Parathyroid adenoma (tissue), 2 donors: ENCODE data around the gene PHF14.

Source experiments
- H2AFZ ChIP-seq: fragments of 300-600 bp; sonication (generic); one replicate; pipeline ENCODE4 v1.7.0; 2017; ENCODE audit warnings: antibody characterized with exemption, mild to moderate bottlenecking
- H3K27ac ChIP-seq: fragments of 300-600 bp; sonication (generic); one replicate; pipeline ENCODE4 v1.7.0; 2017
- H3K27me3 ChIP-seq: fragments of 300-600 bp; sonication (generic); one replicate; pipeline ENCODE4 v1.7.0; 2017; ENCODE audit warnings: low read length; ENCODE audit not compliant: control insufficient read depth, insufficient read depth
- H3K36me3 ChIP-seq: fragments of 300-600 bp; sonication (generic); one replicate; pipeline ENCODE4 v1.7.0; 2017; ENCODE audit warnings: low read length; ENCODE audit not compliant: control insufficient read depth, insufficient read depth
- H3K4me1 ChIP-seq: fragments of 300-600 bp; sonication (generic); one replicate; pipeline ENCODE4 v1.7.0; 2017; ENCODE audit warnings: control low read depth
- H3K4me2 ChIP-seq: fragments of 300-600 bp; sonication (generic); one replicate; pipeline ENCODE4 v1.7.0; 2017; ENCODE audit warnings: low read length
- H3K4me3 ChIP-seq: fragments of 300-600 bp; sonication (generic); one replicate; pipeline ENCODE4 v1.7.0; 2017; ENCODE audit warnings: low read depth, low read length
- H3K79me2 ChIP-seq: fragments of 300-600 bp; sonication (generic); one replicate; pipeline ENCODE4 v1.7.0; 2017; ENCODE audit warnings: control low read depth
- H3K9ac ChIP-seq: fragments of 300-600 bp; sonication (generic); one replicate; pipeline ENCODE4 v1.7.0; 2017; ENCODE audit warnings: mild to moderate bottlenecking
- H3K9me3 ChIP-seq: fragments of 300-600 bp; sonication (generic); one replicate; pipeline ENCODE4 v1.7.0; 2017; ENCODE audit warnings: low read length; ENCODE audit not compliant: control insufficient read depth
- TF ChIP-seq, protein P1 (sequence below): fragments of 300-600 bp; sonication (generic); IDR thresholded peaks from one replicate; pipeline ENCODE4 v1.7.0; 2017; ENCODE audit warnings: antibody characterized with exemption, mild to moderate bottlenecking
- donor health status: primary hyperparathyroidism.

PHF14 gene

DNA sequence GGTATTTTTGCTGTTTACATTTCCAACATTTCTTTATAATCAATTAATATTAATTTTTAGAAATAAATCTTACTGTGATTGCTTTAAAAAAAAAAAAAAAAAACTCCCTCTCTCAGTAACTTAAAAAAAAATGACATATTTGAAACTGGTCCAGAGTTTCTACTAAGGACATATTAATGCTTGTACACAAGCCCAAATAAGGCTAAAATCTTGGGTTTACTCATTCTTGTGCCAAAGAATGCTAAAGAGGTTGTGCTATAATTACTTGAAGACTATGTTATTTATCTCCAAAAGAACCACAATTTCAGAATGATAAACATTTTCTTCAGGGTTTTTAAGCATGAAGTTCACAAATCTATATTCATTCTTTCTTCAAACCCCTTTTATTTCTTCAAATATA, 39.4 kb upstream of the PHF14 start:
- no peak overlapping the region for H3K4me3 ChIP-seq
- TF ChIP-seq, protein P1, sequence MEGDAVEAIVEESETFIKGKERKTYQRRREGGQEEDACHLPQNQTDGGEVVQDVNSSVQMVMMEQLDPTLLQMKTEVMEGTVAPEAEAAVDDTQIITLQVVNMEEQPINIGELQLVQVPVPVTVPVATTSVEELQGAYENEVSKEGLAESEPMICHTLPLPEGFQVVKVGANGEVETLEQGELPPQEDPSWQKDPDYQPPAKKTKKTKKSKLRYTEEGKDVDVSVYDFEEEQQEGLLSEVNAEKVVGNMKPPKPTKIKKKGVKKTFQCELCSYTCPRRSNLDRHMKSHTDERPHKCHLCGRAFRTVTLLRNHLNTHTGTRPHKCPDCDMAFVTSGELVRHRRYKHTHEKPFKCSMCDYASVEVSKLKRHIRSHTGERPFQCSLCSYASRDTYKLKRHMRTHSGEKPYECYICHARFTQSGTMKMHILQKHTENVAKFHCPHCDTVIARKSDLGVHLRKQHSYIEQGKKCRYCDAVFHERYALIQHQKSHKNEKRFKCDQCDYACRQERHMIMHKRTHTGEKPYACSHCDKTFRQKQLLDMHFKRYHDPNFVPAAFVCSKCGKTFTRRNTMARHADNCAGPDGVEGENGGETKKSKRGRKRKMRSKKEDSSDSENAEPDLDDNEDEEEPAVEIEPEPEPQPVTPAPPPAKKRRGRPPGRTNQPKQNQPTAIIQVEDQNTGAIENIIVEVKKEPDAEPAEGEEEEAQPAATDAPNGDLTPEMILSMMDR = no peak
- H3K36me3 ChIP-seq = no peaks in the 10 kb centered on the region
- H3K9ac ChIP-seq = no peak overlapping the region
- no peak overlapping the region for H3K4me2 ChIP-seq
- no peak overlapping the region for H3K27ac ChIP-seq
- H3K4me1 ChIP-seq = no peaks in the 10 kb centered on the region
- peaks cover 9% of the 10 kb centered on the region for H3K79me2 ChIP-seq
- no peaks in the 10 kb centered on the region for H3K9me3 ChIP-seq
- no peaks in the 10 kb centered on the region for H3K27me3 ChIP-seq
- H2AFZ ChIP-seq = no peak overlapping the region

GRCh38 chr7:10939237-10939910, 34.3 kb upstream of the PHF14 start:
- Histone ChIP-seq H3K9ac (peak overlapping the region; percentile 72), H3K79me2 (peaks cover 14% of the 10 kb centered on the region), H3K9me3 (no peaks in the 10 kb centered on the region), H3K4me1 (peaks cover 5% of the 10 kb centered on the region), H3K27me3 (no peaks in the 10 kb centered on the region), H3K4me3 (peak overlapping the region; percentile 97), H3K36me3 (no peaks in the 10 kb centered on the region), H3K27ac (peak overlapping the region; percentile 97), H2AFZ (peak overlapping the region; percentile 90), H3K4me2 (peak overlapping the region; percentile 99)
- TF ChIP-seq, protein P1 = no peak

GRCh38 chr7:10939911-10940703, 33.6 kb upstream of the PHF14 start:
- TF ChIP-seq, protein P1 = no peak

GRCh38 chr7:10940704-10941355, 32.8 kb upstream of the PHF14 start:
- Histone ChIP-seq H3K4me3 (peak overlapping the region; percentile 97), H3K27me3 (no peaks in the 10 kb centered on the region)
- TF ChIP-seq, protein P1 = no peak

More at GRCh38 chr7:10939911-10940703, 33.6 kb upstream of the PHF14 start:
- Histone ChIP-seq H3K9me3 (no peaks in the 10 kb centered on the region), H3K27me3 (no peaks in the 10 kb centered on the region), H3K9ac (peak overlapping the region; percentile 72), H3K36me3 (no peaks in the 10 kb centered on the region), H3K4me1 (peaks cover 5% of the 10 kb centered on the region), H3K27ac (peak overlapping the region; percentile 97), H2AFZ (peak overlapping the region; percentile 90), H3K4me3 (peak overlapping the region; percentile 97), H3K4me2 (peak overlapping the region; percentile 99), H3K79me2 (peaks cover 14% of the 10 kb centered on the region)

More at GRCh38 chr7:10940704-10941355, 32.8 kb upstream of the PHF14 start:
- Histone ChIP-seq H3K79me2 (peaks cover 10% of the 10 kb centered on the region), H3K4me2 (peak overlapping the region; percentile 99), H3K4me1 (peaks cover 5% of the 10 kb centered on the region), H3K36me3 (no peaks in the 10 kb centered on the region), H3K9ac (peak overlapping the region; percentile 10), H2AFZ (peak overlapping the region; percentile 90), H3K9me3 (no peaks in the 10 kb centered on the region), H3K27ac (peak overlapping the region; percentile 97)
